Erythroblast (primary cell): ENCODE results near the gene TMEM236.

Experiments used
- GATA1 ChIP-seq: IDR thresholded peaks from 2 replicates; pipeline ENCODE4 v1.6.1; 2011; ENCODE audit warnings: low read depth, mild to moderate bottlenecking, control low read depth, low read length, moderate library complexity
- POLR2A ChIP-seq: IDR thresholded peaks from 2 replicates; pipeline ENCODE4 v1.6.1; 2011; ENCODE audit warnings: mild to moderate bottlenecking, low read length

- no peak for TF ChIP-seq POLR2A
- no peak for TF ChIP-seq GATA1
Measured at GRCh38 chr10:17792991-17793390, 41.0 kb downstream of the TMEM236 start.
